Esophagus squamous epithelium (tissue), 5 donors: ENCODE data around the gene SERPINA4. TPM values are rescaled to one million over a fixed set of nuclear protein-coding genes. Genes with fewer than 3 reads are reported as not detected.

Source experiments
- DNase-seq: peaks from one replicate; lab custom pipeline; 2025; lab: John Stamatoyannopoulos, UW
- H3K27ac ChIP-seq, 4 donors: fragments of 200-600 bp; sonication (generic); one replicate each; pipeline ENCODE4 v1.5.1; 2016 to 2019; ENCODE audit warnings: mild to moderate bottlenecking in 1 of 4
- H3K27me3 ChIP-seq, 4 donors: fragments of 200-600 bp; sonication (generic); 1 replicate in 3 of 4; 2 replicates in 1 of 4; pipeline versions ENCODE4 v1.5.1 to v1.6.0; 2017 to 2021; ENCODE audit warnings: antibody characterized with exemption in 1 of 4
- H3K36me3 ChIP-seq, 3 donors: fragments of 200-600 bp; sonication (generic); one replicate each; pipeline ENCODE4 v1.5.1; 2016 to 2019
- H3K4me1 ChIP-seq, 3 donors: fragments of 200-600 bp; sonication (generic); one replicate each; pipeline ENCODE4 v1.5.1; 2017 to 2019
- H3K4me3 ChIP-seq, 4 donors: fragments of 200-600 bp; sonication (generic); 1 replicate in 3 of 4; 2 replicates in 1 of 4; pipeline ENCODE4 v1.5.1; 2016 to 2019; ENCODE audit warnings: mild to moderate bottlenecking in 2 of 4, moderate library complexity in 1 of 4
- H3K9me3 ChIP-seq, 3 donors: fragments of 200-600 bp; sonication (generic); one replicate each; pipeline ENCODE4 v1.5.1; 2016 to 2019
- CTCF ChIP-seq, 6 experiments: fragments of 450-650 bp in 4 of 6; fragments of 200-600 bp in 2 of 6; sonication (generic) in 2 of 6; IDR thresholded peaks; one replicate each; pipeline ENCODE4 v1.5.1; 2016 to 2019; ENCODE audit warnings: antibody characterized with exemption in 6 of 6, mild to moderate bottlenecking in 4 of 6, moderate library complexity in 4 of 6
- POLR2A ChIP-seq, 4 donors: fragments of 450-650 bp; IDR thresholded peaks; one replicate each; pipeline ENCODE4 v1.6.1; 2017; ENCODE audit warnings: antibody characterized with exemption in 4 of 4, mild to moderate bottlenecking in 4 of 4, moderate library complexity in 3 of 4
- WGBS, 2 donors: methylation state at CpG; one replicate each; pipeline ENCODE4 v1.1.5; 2018; 5-methylcytosine and 5-hydroxymethylcytosine counted together
- intact Hi-C: fragments of 100-400 bp; cut with DNase I; formaldehyde crosslinking; loops from one replicate; pipeline ENCODE4 v1.15.0; 2022
- total RNA-seq, 4 donors: library from RNA; depleted of rRNA; stranded (reverse); fragments of >200 nt; gene quantifications; one replicate each; pipeline ENCODE4 v1.1.0, GENCODE V29; 2016
- donor health status: DM: yes; HTN: yes; CAD: no.

Gene SERPINA4
- total RNA-seq, 4 donors from 2014 or later, result not detected

DNA sequence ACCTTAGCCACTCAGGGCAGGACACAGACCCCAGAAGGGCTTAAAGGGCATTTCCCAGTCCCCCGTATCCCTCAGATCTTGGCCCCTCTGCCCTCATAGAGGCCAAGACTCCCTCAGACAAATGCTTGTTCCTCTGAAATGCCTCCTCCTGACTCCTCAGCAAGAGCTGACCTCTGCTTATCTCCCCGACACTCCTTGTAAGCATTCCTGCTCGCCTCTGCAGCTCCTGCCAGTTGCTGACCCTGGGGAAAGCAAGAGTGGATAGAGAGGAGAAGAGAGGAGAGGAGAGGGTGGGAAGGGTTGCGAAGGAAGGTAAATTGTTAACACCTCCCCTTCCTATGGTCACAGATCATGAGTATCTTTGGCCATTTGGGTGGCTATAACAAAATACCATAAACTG lies 27.1 kb downstream of the SERPINA4 start:
- 63 to 86% methylated on average over 3 to 4 of the region's 4 CpGs for WGBS, 2 donors
- intact Hi-C loops, result no loop called here
- Histone ChIP-seq H3K4me3 (no peak overlapping the region), H3K27ac (no peak overlapping the region), H3K27me3 (peaks cover 0 to 4% (median 0%) of the 10 kb centered on the region in 4 donors), H3K4me1 (no peaks in the 10 kb centered on the region), H3K36me3 (no peaks in the 10 kb centered on the region), H3K9me3 (no peaks in the 10 kb centered on the region)
- TF ChIP-seq POLR2A (IDR thresholded peaks at IDR 0.05), result no peak
- no peak for TF ChIP-seq CTCF (IDR thresholded peaks at IDR 0.05)
- no peak for DNase-seq

GRCh38 chr14:94591073-94591472 lies 29.8 kb downstream of the SERPINA4 start:
- Histone ChIP-seq H3K9me3 (no peaks in the 10 kb centered on the region), H3K36me3 (no peaks in the 10 kb centered on the region), H3K27me3 (peaks cover 0 to 4% (median 0%) of the 10 kb centered on the region in 4 donors), H3K4me3 (no peak overlapping the region), H3K4me1 (no peaks in the 10 kb centered on the region), H3K27ac (no peak overlapping the region)
- DNase-seq, result no peak
- TF ChIP-seq CTCF (IDR thresholded peaks at IDR 0.05) (no peak), POLR2A (IDR thresholded peaks at IDR 0.05) (no peak)
- intact Hi-C loops, result no loop called here

DNA sequence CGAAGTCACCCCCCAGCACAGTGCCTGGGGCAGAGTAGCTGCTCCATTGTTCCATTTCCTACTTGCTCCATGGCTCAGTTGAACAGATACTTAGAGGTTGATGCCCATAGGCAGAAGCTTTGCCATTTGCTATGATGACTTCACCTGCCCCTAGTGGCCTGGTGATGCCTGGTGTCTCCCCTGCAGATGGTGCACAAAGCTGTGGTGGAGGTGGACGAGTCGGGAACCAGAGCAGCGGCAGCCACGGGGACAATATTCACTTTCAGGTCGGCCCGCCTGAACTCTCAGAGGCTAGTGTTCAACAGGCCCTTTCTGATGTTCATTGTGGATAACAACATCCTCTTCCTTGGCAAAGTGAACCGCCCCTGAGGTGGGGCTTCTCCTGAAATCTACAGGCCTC lies 30.6 kb downstream of the SERPINA4 start:
- intact Hi-C loops, result no loop called here
- TF ChIP-seq CTCF (IDR thresholded peaks at IDR 0.05), result no peak
- no peak for TF ChIP-seq POLR2A (IDR thresholded peaks at IDR 0.05)
- no peak for DNase-seq
- Histone ChIP-seq H3K36me3 (no peaks in the 10 kb centered on the region), H3K27ac (no peak overlapping the region), H3K27me3 (peaks cover 0 to 4% (median 0%) of the 10 kb centered on the region in 4 donors), H3K4me1 (no peaks in the 10 kb centered on the region), H3K4me3 (no peak overlapping the region), H3K9me3 (no peaks in the 10 kb centered on the region)
- 80 to 100% methylated on average over 3 to 8 of the region's 8 CpGs for WGBS, 2 donors

- TF ChIP-seq POLR2A (IDR thresholded peaks at IDR 0.05), result no peak
- Histone ChIP-seq H3K9me3 (no peaks in the 10 kb centered on the region), H3K27ac (no peak overlapping the region), H3K36me3 (no peaks in the 10 kb centered on the region), H3K27me3 (peaks cover 0 to 4% (median 0%) of the 10 kb centered on the region in 4 donors), H3K4me3 (no peak overlapping the region), H3K4me1 (no peaks in the 10 kb centered on the region)
- intact Hi-C loops, result no loop called here
- DNase-seq, result no peak
Measured at GRCh38 chr14:94592457-94592856, 31.2 kb downstream of the SERPINA4 start.

GRCh38 chr14:94593376-94593748 lies 32.1 kb downstream of the SERPINA4 start:
- no peak overlapping the region for H3K27ac ChIP-seq
- H3K27me3 ChIP-seq, result no peaks in the 10 kb centered on the region
- no peaks in the 10 kb centered on the region for H3K9me3 ChIP-seq
- intact Hi-C loops, result no loop called here
- H3K4me1 ChIP-seq, result peaks cover 0 to under 1% (median under 1%) of the 10 kb centered on the region in 3 donors
- no peak for DNase-seq
- H3K36me3 ChIP-seq, result no peaks in the 10 kb centered on the region
- TF ChIP-seq CTCF (IDR thresholded peaks at IDR 0.05), result no peak
- no peak for TF ChIP-seq POLR2A (IDR thresholded peaks at IDR 0.05)
- WGBS, 2 donors, result 58 to 76% methylated on average over 3 of the region's 3 CpGs
- H3K4me3 ChIP-seq, result no peak overlapping the region
